Measurements from ENCODE around the gene CAMK2D.

DNA sequence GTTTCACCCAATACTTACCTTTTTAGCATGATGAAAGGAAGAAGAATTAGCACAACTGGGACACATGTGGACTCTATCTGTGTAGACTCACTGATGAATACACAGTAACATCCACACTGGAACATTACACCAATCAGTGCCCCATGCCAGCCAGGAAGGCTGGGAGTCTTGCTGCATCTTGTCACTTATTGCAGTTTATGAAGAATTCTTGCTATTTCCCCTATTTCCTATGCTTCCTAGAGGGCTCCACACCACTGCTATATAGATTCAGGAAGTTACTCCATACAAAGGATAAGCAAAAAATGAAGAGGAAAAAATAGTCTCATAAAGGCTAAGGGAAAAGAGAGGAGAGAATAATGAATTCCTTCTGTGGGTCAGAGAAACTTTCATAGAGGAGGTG is 201.0 kb downstream of the CAMK2D start:
- no peak for TF ChIP-seq CTCF (IDR thresholded peaks at IDR 0.05)
- TF ChIP-seq POLR2A (IDR thresholded peaks at IDR 0.05; ENCODE audit: low read depth), result no peak
- no peak for TF ChIP-seq EP300 (IDR thresholded peaks at IDR 0.05)
- no peak for TF ChIP-seq POLR2AphosphoS5 (IDR thresholded peaks at IDR 0.05)

All from esophagus muscularis mucosa (tissue), 4 donors.